ENCODE data around the gene APAF1.

APAF1 gene

DNA sequence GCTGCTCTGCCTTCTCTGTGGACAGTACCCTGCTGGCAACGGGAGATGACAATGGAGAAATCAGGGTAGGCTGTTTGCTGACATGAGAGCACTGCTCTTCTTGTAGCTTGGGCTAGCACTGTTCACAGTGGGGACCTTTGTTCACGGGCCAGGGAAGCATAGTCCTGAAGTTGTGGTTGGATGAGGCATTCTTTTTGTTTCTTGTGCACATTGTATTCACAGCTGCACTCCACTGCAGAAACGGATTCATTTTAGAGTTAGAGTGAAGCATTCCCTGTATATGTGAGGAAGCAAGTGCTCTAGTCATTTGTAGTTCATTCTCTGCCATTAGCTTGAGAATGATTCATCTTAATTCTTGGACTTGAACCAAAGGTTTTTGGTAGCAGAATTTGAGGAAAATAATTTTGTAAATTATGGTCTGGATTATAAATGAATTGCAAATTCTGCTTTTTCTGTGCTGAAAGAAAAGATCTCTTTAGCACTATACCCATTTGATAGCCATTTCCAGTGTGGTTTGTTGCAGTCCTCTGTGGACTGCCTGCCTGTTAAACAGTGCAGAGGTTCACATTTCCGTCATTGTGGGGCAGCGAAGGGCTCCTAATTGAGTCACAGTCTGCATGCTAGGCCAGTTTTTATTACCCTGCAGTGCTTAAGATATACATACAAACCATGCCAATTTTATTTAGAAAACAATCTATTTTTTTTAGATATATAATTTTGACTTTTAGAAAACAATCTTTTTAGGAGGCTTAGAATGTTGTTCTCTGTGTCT lies 80.6 kb downstream of the APAF1 start:
- peak; percentile 64 for DNase-seq (ENCODE audit: low read depth)
- TF ChIP-seq, protein P1, sequence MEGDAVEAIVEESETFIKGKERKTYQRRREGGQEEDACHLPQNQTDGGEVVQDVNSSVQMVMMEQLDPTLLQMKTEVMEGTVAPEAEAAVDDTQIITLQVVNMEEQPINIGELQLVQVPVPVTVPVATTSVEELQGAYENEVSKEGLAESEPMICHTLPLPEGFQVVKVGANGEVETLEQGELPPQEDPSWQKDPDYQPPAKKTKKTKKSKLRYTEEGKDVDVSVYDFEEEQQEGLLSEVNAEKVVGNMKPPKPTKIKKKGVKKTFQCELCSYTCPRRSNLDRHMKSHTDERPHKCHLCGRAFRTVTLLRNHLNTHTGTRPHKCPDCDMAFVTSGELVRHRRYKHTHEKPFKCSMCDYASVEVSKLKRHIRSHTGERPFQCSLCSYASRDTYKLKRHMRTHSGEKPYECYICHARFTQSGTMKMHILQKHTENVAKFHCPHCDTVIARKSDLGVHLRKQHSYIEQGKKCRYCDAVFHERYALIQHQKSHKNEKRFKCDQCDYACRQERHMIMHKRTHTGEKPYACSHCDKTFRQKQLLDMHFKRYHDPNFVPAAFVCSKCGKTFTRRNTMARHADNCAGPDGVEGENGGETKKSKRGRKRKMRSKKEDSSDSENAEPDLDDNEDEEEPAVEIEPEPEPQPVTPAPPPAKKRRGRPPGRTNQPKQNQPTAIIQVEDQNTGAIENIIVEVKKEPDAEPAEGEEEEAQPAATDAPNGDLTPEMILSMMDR (IDR thresholded peaks at IDR 0.05; ENCODE audit: insufficient read depth, low read depth, low read length, missing control alignments), result peak; percentile 50
- H3K4me3 ChIP-seq (ENCODE audit: low read length), result no peak overlapping the region

DNA sequence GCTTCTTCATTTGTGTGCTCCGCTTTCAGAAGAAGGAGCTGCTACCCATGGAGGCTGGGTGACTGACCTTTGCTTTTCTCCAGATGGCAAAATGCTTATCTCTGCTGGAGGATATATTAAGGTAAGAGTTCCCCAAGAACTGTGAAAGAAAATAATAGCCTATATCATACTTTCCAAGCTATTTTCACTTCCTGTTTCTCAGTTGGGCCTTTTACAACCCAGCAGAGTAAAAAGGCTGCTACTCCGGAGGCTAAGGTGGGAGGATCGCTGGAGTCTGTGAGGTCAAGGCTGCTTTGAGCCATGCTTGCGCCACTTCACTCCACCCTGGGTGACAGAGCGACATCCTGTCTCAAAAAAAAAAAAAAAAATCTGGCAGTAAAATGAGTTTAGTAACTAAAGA lies 82.1 kb downstream of the APAF1 start:
- TF ChIP-seq, protein P1 (IDR thresholded peaks at IDR 0.05; ENCODE audit: insufficient read depth, low read depth, low read length, missing control alignments), result no peak
- H3K4me3 ChIP-seq (ENCODE audit: low read length), result no peak overlapping the region
- DNase-seq (ENCODE audit: low read depth), result no peak

DNA sequence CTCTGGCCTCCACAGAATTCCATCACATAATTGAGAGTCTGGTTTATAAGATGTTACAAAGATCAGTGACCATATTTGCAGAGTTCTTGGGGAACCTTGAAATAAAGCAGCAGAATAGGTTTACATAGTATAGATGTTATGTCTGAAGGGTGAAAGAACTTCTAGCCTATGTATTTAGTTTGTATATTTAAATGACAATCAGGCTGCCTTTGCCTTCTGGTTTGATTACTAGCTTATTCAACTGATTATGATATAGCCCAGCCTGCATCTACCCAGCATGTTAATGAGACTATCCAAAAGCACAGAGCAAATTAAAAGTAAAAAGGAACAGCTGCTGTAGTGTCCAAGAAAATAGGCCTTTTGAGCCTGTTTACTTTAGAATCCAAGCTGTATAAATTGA lies 85.3 kb downstream of the APAF1 start:
- no peak for DNase-seq (ENCODE audit: low read depth)
- TF ChIP-seq, protein P1 (IDR thresholded peaks at IDR 0.05; ENCODE audit: insufficient read depth, low read depth, low read length, missing control alignments), result no peak
- H3K4me3 ChIP-seq (ENCODE audit: low read length), result no peak overlapping the region

DNA sequence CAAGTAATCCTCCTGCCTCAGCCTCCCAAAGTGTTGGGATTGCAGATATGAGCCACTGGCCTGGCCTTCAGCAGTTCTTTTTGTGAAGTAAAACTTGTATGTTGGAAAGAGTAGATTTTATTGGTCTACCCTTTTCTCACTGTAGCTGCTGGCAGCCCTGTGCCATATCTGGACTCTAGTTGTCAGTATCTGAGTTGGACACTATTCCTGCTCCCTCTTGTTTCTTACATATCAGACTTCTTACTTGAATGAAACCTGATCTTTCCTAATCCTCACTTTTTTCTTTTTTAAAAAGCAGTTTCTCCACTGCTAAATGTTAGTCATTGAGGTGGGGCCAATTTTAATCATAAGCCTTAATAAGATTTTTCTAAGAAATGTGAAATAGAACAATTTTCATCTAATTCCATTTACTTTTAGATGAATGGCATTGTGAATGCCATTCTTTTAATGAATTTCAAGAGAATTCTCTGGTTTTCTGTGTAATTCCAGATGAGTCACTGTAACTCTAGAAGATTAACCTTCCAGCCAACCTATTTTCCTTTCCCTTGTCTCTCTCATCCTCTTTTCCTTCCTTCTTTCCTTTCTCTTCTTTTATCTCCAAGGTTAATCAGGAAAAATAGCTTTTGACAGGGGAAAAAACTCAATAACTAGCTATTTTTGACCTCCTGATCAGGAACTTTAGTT lies 88.7 kb downstream of the APAF1 start:
- no peak for DNase-seq (ENCODE audit: low read depth)
- H3K4me3 ChIP-seq (ENCODE audit: low read length), result no peak overlapping the region
- TF ChIP-seq, protein P1 (IDR thresholded peaks at IDR 0.05; ENCODE audit: insufficient read depth, low read depth, low read length, missing control alignments), result no peak

DNA sequence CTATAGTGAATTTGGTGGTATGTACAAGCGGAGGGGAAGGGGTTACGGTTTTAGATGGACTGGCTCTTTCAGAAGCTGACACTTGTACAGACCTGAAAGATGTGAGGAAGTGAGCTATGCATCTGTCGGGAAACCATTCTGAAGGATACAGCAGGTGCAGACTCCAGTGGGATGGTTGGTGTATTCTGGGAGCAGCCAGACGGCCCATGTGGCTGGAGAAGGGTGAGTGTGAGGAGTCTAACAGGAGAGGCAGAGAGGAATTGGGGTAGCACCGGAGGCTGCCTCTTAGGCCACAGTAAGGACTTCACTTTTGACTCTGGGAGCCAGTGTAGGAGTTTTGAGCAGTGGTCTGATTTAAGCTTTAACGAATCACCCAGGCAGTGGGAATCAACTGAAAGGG lies 90.7 kb downstream of the APAF1 start:
- H3K4me3 ChIP-seq (ENCODE audit: low read length), result no peak overlapping the region
- TF ChIP-seq, protein P1 (IDR thresholded peaks at IDR 0.05; ENCODE audit: insufficient read depth, low read depth, low read length, missing control alignments), result no peak
- no peak for DNase-seq (ENCODE audit: low read depth)

DNA sequence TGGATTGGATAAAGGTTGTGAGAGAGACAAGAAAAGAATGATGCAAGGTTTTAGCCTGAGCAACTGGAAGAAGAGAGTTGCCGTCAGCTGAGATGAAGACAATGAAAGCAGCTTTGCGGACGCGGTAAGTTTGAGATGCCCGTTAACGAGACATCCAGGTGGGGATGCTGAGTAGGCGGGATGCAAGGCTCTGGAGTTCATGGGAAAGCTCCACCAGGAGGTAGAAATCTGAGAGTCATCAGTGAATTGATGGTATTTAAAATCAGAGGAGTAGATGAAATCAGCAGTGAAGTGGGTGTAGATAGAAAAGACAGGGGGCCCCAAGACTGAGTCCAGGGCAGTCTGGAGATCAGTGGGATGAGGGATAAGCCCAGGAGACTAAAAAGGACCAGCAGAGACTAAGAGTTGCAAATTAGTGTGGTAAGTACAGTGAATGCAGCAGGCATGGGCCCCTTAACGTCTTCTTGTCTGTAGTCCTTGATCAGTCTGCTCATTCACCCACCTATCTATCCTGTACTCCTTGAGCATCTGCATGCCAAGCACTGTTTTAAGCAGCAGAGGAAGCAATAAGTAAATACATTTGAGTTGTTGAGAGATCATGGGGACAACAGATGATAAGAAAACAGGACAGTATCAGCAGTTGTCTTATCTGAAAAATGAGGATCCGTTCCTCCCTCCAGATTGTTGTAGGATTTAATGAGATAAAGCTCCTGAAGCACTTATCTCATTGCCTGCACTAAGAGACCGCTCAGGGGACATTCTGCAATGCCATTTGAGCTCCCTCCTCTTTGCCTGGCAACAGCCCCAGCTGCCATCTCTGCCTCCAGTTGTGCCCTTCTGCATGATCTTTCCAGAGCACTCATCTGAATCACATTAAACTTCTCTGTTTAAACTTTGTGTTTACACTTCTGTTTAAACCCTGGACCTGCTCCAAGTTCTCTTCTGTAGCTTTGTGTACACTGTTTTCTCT lies 91.5 kb downstream of the APAF1 start:
- H3K4me3 ChIP-seq (ENCODE audit: low read length), result no peak overlapping the region
- DNase-seq (ENCODE audit: low read depth), result no peak
- TF ChIP-seq, protein P1 (IDR thresholded peaks at IDR 0.05; ENCODE audit: insufficient read depth, low read depth, low read length, missing control alignments), result no peak
